Measurements from ENCODE around the gene PCBP3. TPM values are rescaled to one million over a fixed set of nuclear protein-coding genes. Genes with fewer than 3 reads are reported as not detected.

Gene PCBP3
- total and polyA plus RNA-seq, 2 of the 13 experiments (the other 11 are each of a cell fraction or from before 2014, with no cell fraction given), result not detected

DNA sequence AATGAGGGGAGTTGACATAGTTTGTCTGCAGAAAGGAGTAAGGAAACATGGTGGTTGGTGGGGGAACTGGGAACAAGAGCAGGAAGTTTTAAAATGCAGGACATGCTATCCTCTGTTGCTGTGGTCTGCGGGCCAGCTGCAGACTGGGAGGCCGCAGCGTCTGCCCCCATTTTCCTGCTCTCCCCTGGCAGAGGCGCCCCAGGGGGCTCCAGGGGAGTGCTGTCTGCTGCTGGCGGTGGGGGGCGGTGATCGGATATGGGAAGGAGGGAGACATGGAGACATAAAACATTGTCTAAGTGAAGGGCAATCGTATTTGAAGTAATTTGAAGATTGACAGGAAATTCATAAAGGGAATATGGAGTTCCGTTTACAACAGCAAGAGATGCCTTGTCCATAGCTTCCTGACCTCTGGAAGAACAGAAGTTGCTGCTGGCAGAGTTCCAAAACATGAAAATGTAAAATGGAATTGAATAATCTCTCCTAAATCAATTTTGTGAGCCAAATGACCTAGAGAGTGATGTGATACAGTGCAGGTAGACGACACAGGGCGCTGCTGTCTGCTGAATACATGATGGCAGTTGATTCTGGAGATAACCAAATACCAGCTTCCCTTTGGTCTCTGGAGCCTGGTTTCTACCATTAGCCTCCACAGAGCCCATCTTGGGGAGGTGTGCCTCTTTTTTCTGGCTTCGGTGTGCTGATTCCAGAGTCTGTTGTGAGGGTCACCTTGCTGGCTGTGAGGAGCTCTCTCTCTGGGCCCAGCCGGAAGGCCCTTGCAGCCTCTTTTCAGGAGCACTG lies 61.0 kb downstream of the PCBP3 start (continued):
- TF ChIP-seq, protein P1, sequence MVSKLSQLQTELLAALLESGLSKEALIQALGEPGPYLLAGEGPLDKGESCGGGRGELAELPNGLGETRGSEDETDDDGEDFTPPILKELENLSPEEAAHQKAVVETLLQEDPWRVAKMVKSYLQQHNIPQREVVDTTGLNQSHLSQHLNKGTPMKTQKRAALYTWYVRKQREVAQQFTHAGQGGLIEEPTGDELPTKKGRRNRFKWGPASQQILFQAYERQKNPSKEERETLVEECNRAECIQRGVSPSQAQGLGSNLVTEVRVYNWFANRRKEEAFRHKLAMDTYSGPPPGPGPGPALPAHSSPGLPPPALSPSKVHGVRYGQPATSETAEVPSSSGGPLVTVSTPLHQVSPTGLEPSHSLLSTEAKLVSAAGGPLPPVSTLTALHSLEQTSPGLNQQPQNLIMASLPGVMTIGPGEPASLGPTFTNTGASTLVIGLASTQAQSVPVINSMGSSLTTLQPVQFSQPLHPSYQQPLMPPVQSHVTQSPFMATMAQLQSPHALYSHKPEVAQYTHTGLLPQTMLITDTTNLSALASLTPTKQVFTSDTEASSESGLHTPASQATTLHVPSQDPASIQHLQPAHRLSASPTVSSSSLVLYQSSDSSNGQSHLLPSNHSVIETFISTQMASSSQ (IDR thresholded peaks at IDR 0.05; ENCODE audit: low read depth), result no peak
- TF ChIP-seq, protein P1 (CRISPR knock-in tag; IDR thresholded peaks at IDR 0.05; ENCODE audit: borderline replicate concordance), result no peak
- TF ChIP-seq, protein P2, sequence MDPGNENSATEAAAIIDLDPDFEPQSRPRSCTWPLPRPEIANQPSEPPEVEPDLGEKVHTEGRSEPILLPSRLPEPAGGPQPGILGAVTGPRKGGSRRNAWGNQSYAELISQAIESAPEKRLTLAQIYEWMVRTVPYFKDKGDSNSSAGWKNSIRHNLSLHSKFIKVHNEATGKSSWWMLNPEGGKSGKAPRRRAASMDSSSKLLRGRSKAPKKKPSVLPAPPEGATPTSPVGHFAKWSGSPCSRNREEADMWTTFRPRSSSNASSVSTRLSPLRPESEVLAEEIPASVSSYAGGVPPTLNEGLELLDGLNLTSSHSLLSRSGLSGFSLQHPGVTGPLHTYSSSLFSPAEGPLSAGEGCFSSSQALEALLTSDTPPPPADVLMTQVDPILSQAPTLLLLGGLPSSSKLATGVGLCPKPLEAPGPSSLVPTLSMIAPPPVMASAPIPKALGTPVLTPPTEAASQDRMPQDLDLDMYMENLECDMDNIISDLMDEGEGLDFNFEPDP (CRISPR knock-in tag; conservative IDR thresholded peaks at IDR 0.05), result no peak
- no peak for TF ChIP-seq ZNF629 (CRISPR knock-in tag; conservative IDR thresholded peaks at IDR 0.05)
- TF ChIP-seq PTBP1 (IDR thresholded peaks at IDR 0.05; ENCODE audit: low read depth, low read length, poor library complexity, severe bottlenecking), result no peak
- no peak for TF ChIP-seq RXRA (CRISPR knock-in tag; IDR thresholded peaks at IDR 0.05)
- TF ChIP-seq HIVEP1 (CRISPR knock-in tag; IDR thresholded peaks at IDR 0.05), result no peak

Data from HepG2 (cell line).